Medulla oblongata (tissue), 1 donor: ENCODE measurements around the gene NFE2L1.
"Not testable (repeated sequence)": the region's sequence is repeated elsewhere in the genome, so short reads cannot be mapped to it uniquely, and the experiment has no call there.

ENCODE experiments used
- DNase-seq: peaks from one replicate; pipeline ENCODE4 v3.0.0-alpha.2; 2015; ENCODE audit errors: extremely low spot score

The NFE2L1 gene

DNA sequence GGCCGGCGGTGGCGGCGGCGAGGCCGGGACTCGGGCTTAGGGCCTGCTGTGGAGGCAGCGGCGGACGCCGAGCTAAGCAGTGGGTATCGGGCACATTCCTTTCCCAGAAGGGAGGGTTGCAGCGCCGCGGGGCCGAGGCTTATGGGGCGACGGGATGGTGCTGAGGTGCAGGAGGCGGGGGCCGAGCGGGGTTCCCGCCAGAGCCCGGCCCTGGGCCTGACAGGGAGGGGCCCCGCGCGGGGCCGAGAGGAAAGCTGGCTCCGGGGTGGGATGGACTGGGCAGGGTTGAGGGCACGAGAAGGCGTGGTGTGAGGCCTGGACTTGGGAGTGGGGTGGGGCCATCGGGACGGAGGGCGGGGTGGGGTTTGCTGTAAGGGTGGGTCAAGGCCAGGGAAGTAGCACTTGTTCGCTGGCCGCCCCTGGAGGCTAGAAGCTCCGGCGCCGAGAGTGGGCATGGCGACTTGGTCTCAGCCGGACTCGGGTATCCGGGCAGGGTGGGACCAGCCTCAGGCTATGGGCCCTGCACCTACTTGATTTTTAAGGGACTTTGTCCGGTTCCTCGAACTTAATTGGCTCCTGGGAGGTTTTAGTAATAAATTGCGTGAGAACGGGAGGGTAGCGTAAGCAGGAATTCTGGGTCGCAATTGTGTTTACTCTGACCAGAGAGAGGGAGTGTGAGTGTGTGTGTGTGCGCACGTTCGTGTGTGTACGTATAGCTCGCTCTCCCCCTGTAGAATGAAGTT lies 396 bp downstream of the NFE2L1 start:
- DNase-seq: peak; percentile 87

- no peak for DNase-seq
Measured at GRCh38 chr17:48051283-48051682, 3.1 kb downstream of the NFE2L1 start.

- DNase-seq: peak; percentile 64
Measured at GRCh38 chr17:48051706-48052486, 3.7 kb downstream of the NFE2L1 start.

DNA sequence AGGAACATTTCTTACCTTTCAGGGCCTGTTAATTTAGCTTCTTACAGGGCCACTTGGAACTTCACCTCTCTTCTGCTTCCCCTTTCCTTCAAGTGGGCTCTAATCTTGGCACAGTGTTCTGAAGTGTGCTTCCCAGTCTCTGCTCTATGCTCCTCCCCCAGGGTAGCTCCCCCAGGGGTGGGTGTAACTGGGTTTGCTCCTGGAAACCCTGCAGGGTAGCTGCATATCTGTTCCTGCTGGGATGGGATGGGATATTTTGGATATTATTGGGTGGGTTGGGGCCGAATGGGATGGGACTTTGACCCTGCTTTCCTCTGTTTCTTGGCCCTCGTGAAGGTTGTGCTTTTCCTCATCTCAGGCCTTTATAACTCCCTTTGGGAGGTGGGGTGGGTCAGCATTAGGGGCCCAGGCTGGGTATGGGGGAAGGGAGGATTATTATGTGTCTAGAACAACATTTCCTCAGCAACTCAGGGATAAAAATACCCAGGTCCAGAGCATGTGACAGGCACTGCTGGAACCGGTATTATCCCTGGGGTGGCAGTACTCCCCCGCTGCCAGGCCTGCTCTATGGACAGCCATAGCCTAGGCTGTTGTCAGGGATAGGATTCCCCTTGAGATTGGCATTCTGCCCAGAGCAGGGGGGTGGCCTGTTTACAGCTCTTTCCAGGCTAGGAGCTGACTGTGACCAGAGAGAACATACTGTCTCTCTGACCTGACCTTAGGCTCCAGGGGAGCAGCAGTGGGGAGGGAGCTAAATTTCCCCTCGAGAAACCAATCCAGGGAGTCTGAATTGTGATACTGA lies 5.0 kb downstream of the NFE2L1 start:
- peak; percentile 88 for DNase-seq

- DNase-seq: no peak
Measured at GRCh38 chr17:48053758-48054237, 5.6 kb downstream of the NFE2L1 start.

DNA sequence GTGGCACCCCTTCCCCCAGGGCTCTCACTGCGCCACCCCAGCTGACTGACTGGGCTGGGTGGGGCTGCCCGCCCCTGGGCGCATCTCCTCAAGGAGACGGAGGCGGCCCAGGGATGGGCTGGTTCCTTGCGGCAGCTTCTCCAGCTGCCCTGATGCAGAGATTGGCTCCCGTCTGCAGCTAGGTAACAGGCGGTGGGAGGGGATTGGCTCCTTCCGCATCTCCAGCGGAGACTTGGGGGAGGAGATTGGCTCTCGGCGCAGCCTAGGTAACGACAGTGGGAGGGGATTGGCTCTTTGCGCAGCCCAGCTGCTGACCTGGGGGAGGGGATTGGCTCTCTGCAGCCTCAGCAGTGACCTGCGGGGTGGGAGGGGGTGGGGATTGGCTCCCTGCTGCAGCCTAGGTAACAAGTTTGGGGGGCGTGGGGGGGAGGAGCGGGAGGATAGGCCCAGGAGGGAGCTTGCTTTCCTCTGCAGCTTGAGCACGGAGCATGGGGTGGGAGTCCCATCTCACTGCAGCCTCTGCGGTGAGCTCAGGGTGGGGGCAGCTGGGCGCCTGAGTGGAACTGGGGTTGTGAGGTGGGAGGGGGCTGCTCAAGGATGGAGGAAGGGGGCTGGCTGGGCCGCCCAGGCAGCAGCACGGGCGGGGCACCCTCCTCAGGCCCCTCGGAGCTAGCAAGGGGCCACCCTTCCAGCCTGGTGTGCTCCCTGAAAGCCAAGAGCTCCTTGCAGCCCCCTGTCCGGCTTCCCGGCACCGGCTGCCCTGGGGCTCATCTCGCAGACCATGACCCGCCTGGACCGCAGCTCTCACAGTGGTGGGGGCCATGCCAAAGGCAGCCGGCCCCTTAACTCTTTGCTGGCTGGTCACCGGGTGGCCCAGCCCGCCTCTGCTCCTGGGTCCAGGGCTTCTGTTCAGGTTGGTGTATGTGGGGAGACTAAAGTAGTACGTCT lies 6.4 kb downstream of the NFE2L1 start:
- peak; percentile 76 for DNase-seq

- no peak for DNase-seq
Measured at GRCh38 chr17:48055531-48056245, 7.5 kb downstream of the NFE2L1 start.

- no peak for DNase-seq
Measured at GRCh38 chr17:48056246-48056745, 8.1 kb downstream of the NFE2L1 start.

- DNase-seq: no peak
Measured at GRCh38 chr17:48056879-48057278, 8.7 kb downstream of the NFE2L1 start.

GRCh38 chr17:48057626-48058025 lies 9.5 kb downstream of the NFE2L1 start:
- DNase-seq: no peak

DNA sequence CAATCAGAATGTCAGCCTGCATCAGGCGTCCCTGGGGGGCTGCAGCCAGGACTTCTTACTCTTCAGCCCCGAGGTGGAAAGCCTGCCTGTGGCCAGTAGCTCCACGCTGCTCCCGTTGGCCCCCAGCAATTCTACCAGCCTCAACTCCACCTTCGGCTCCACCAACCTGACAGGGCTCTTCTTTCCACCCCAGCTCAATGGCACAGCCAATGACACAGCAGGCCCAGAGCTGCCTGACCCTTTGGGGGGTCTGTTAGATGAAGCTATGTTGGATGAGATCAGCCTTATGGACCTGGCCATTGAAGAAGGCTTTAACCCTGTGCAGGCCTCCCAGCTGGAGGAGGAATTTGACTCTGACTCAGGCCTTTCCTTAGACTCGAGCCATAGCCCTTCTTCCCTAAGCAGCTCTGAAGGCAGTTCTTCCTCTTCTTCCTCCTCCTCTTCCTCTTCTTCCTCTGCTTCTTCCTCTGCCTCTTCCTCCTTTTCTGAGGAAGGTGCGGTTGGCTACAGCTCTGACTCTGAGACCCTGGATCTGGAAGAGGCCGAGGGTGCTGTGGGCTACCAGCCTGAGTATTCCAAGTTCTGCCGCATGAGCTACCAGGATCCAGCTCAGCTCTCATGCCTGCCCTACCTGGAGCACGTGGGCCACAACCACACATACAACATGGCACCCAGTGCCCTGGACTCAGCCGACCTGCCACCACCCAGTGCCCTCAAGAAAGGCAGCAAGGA lies 10.4 kb downstream of the NFE2L1 start:
- DNase-seq: no peak

DNA sequence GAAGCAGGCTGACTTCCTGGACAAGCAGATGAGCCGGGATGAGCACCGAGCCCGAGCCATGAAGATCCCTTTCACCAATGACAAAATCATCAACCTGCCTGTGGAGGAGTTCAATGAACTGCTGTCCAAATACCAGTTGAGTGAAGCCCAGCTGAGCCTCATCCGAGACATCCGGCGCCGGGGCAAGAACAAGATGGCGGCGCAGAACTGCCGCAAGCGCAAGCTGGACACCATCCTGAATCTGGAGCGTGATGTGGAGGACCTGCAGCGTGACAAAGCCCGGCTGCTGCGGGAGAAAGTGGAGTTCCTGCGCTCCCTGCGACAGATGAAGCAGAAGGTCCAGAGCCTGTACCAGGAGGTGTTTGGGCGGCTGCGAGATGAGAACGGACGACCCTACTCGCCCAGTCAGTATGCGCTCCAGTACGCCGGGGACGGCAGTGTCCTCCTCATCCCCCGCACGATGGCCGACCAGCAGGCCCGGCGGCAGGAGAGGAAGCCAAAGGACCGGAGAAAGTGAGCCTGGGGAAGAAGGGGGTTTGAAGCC lies 11.0 kb downstream of the NFE2L1 start:
- no peak for DNase-seq

- DNase-seq: no peak
Measured at GRCh38 chr17:48060249-48060648, 12.1 kb downstream of the NFE2L1 start.

- DNase-seq: no peak
Measured at GRCh38 chr17:48062273-48062672, 14.1 kb downstream of the NFE2L1 start.

DNA sequence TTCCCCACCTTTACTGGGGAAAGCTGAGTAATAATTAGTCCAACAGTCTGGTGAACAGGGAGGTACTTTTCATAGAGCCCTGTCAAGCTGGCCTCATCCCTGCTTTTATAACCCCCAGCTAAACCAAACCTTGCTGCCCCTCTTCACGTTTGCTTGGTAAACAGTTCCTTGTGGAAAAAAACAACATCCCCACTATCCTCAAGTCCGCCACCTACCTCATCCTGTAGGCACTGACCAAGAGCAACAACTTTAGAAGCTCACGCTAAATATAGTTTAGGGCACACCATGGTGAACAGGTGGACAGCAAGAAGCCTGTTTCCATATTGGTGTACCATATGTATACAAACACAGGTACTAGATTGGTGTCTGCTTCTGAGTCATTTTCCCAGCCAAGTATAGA lies 16.5 kb downstream of the NFE2L1 start:
- DNase-seq: no peak

DNA sequence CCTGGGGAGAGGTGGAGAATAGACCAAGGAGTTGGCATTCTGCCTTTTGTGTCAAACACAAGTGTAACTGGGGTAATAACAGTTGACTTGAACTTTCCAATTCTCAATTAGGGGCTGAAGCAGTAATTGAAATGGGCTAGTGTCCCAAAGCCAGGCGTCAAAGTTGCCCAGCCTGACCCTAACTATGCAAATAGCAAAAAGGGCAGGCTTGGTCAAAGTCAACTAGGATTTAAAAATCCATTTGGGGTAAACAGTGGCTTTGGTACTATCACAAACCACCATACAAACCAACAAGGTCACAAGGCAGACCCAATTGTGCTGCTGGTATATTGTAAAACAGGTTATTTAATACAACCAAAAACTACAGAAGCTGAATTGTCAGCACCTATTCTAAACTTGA lies 18.0 kb downstream of the NFE2L1 start:
- no peak for DNase-seq

DNA sequence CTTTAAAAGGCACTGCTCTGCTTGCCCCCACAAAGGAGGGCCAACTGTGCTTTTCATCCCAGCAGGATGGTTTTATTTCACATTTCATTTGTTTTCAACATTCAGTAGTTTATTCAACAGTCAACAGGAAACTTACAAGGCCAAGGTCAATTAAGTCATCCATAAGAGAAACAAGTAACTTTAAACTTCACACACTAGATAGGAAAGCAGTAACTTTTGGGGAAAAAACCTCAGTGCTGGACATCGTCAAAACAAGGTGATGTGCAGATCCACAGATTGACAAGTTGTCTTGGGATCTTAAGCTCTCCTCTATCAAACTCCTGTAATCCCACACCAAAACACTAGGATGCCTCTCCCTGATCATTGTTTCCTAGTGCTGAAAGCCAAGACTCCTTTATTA lies 18.5 kb downstream of the NFE2L1 start:
- DNase-seq: no peak

GRCh38 chr17:48067245-48067644 lies 19.1 kb downstream of the NFE2L1 start:
- no peak for DNase-seq

- DNase-seq: not testable (repeated sequence)
Measured at GRCh38 chr17:48067808-48068207, 19.6 kb downstream of the NFE2L1 start.
